Measurements from ENCODE around the gene UBE2Q2.

- TF ChIP-seq CTCF (IDR thresholded peaks at IDR 0.05) (no peak), POLR2A (IDR thresholded peaks at IDR 0.05) (no peak), EP300 (IDR thresholded peaks at IDR 0.05) (no peak)
Measured at GRCh38 chr15:75928680-75929608, 85.7 kb downstream of the UBE2Q2 start.
